Measurements from ENCODE around the gene MMP14.
A peak's percentile ranks its signal among the peaks of the same experiment; 100 is the strongest.

- TF ChIP-seq POLR2AphosphoS5 (IDR thresholded peaks at IDR 0.05; ENCODE audit: low read depth) (no peak), CTCF (conservative IDR thresholded peaks at IDR 0.05; ENCODE audit: low read depth in 2 of 2) (peak; percentile 96 to 98)
Observed at GRCh38 chr14:22852940-22853767, 16.8 kb downstream of the MMP14 start.

Data from GM23338 (cell line).